SK-N-SH (cell line): ENCODE data around the gene CELA3B. TPM values are rescaled to one million over a fixed set of nuclear protein-coding genes. Genes with fewer than 3 reads are reported as not detected.
"Not testable (repeated sequence)": the region's sequence is repeated elsewhere in the genome, so short reads cannot be mapped to it uniquely, and the experiment has no call there.

Experiments
- CTCF ChIA-PET: fragments of 300-600, 350-600 bp; formaldehyde crosslinking; extraction: SDS; loops from one replicate; lab custom pipeline; 2021; lab: Yijun Ruan, JAX
- POLR2A ChIA-PET: fragments of 350-600 bp; sonication (Branson Sonifier 250); formaldehyde crosslinking; extraction: SDS; loops from one replicate; lab custom pipeline; 2020; ENCODE audit warnings: antibody characterized with exemption, inconsistent platforms; lab: Yijun Ruan, JAX
- DNase-seq: peaks from one replicate; pipeline ENCODE4 v3.0.0; 2012
- H2AFZ ChIP-seq: fragments of 200-600 bp; sonication (generic); 2 replicates; pipeline ENCODE4 v1.8.1; 2016; ENCODE audit warnings: antibody characterized with exemption, mild to moderate bottlenecking, low read depth
- H3F3A ChIP-seq: fragments of 200-600 bp; sonication (generic); replicated peaks from 2 replicates; pipeline ENCODE3; 2016; ENCODE audit warnings: antibody characterized with exemption, mild to moderate bottlenecking; ENCODE audit not compliant: insufficient read depth
- H3K27ac ChIP-seq, 2 experiments: fragments of 200-500 bp in 1 of 2; fragments of 200-600 bp in 1 of 2; sonication (Bioruptor generic) in 1 of 2; sonication (generic), shearing (Covaris generic) in 1 of 2; 2 replicates each; pipeline versions ENCODE4 v1.5.1 to v1.6.1; 2014 to 2016; ENCODE audit warnings: low read depth in 2 of 2, inconsistent platforms in 1 of 2, low read length in 1 of 2, mild to moderate bottlenecking in 1 of 2, mixed read lengths in 1 of 2
- H3K27me3 ChIP-seq: fragments of 200-600 bp; sonication (generic), shearing (Covaris generic); 2 replicates; pipeline ENCODE4 v1.6.1; 2016; ENCODE audit warnings: mixed run types; ENCODE audit not compliant: insufficient read depth
- H3K36me3 ChIP-seq, 2 experiments: fragments of 200-500 bp in 1 of 2; fragments of 200-600 bp in 1 of 2; sonication (Bioruptor generic) in 1 of 2; sonication (generic) in 1 of 2; replicated peaks in 1 of 2; 2 replicates each; pipeline versions ENCODE3 to v1.5.1; 2014 to 2016; ENCODE audit warnings: low read length in 1 of 2, mild to moderate bottlenecking in 1 of 2; ENCODE audit not compliant: insufficient read depth in 2 of 2, control insufficient read depth in 1 of 2
- H3K4me1 ChIP-seq, 2 experiments: fragments of 200-500 bp in 1 of 2; fragments of 200-600 bp in 1 of 2; sonication (Bioruptor generic) in 1 of 2; sonication (generic), shearing (Covaris generic) in 1 of 2; 2 replicates each; pipeline versions ENCODE4 v1.5.1 to v1.6.1; 2014 to 2016; ENCODE audit warnings: low read depth in 1 of 2, low read length in 1 of 2, mixed run types in 1 of 2; ENCODE audit not compliant: insufficient read depth in 2 of 2, control insufficient read depth in 1 of 2
- H3K4me2 ChIP-seq: fragments of 200-600 bp; sonication (generic), shearing (Covaris generic); 2 replicates; pipeline ENCODE4 v1.6.1; 2017; ENCODE audit warnings: mixed run types
- H3K4me3 ChIP-seq, 2 experiments: fragments of 200-500 bp in 1 of 2; fragments of 200-600 bp in 1 of 2; sonication (Bioruptor generic) in 1 of 2; sonication (generic), shearing (Covaris generic) in 1 of 2; 2 replicates each; pipeline versions ENCODE4 v1.5.1 to v1.8.1; 2014 to 2016; ENCODE audit warnings: low read depth in 2 of 2, inconsistent platforms in 1 of 2, low read length in 1 of 2, mild to moderate bottlenecking in 1 of 2, mixed read lengths in 1 of 2, moderate library complexity in 1 of 2
- H3K79me2 ChIP-seq: fragments of 200-600 bp; sonication (generic); 2 replicates; pipeline ENCODE4 v1.8.1; 2017; ENCODE audit warnings: mild to moderate bottlenecking; ENCODE audit not compliant: insufficient read depth
- H3K9ac ChIP-seq: fragments of 200-600 bp; sonication (generic); 2 replicates; pipeline ENCODE4 v1.6.1; 2017; ENCODE audit warnings: mixed run types
- H3K9me2 ChIP-seq: fragments of 200-600 bp; sonication (generic); 2 replicates; pipeline ENCODE4 v1.6.1; 2017; ENCODE audit warnings: mixed run types
- H3K9me3 ChIP-seq: fragments of 200-600 bp; sonication (generic); 2 replicates; pipeline ENCODE4 v1.6.1; 2017; ENCODE audit warnings: mixed run types, mild to moderate bottlenecking, moderate library complexity
- H4K20me1 ChIP-seq: fragments of 200-600 bp; sonication (generic); 2 replicates; pipeline ENCODE4 v1.6.1; 2017; ENCODE audit warnings: mild to moderate bottlenecking, mixed run types; ENCODE audit not compliant: insufficient read depth
- WGBS: methylation state at CpG from one replicate; pipeline ENCODE4 v1.1.6; 2017; ENCODE audit warnings: low lambda C conversion rate; 5-methylcytosine and 5-hydroxymethylcytosine counted together
- polyA plus RNA-seq, 3 experiments: library from polyadenylated mRNA; depleted of rRNA; stranded (reverse); fragments of >200 nt; gene quantifications; 2 replicates each; pipeline ENCODE4 v1.2.3, GENCODE V29; 2012

The CELA3B gene
- polyA plus RNA-seq, 1 of the 3 experiments (the other 2 are of a cell fraction), result not detected

DNA sequence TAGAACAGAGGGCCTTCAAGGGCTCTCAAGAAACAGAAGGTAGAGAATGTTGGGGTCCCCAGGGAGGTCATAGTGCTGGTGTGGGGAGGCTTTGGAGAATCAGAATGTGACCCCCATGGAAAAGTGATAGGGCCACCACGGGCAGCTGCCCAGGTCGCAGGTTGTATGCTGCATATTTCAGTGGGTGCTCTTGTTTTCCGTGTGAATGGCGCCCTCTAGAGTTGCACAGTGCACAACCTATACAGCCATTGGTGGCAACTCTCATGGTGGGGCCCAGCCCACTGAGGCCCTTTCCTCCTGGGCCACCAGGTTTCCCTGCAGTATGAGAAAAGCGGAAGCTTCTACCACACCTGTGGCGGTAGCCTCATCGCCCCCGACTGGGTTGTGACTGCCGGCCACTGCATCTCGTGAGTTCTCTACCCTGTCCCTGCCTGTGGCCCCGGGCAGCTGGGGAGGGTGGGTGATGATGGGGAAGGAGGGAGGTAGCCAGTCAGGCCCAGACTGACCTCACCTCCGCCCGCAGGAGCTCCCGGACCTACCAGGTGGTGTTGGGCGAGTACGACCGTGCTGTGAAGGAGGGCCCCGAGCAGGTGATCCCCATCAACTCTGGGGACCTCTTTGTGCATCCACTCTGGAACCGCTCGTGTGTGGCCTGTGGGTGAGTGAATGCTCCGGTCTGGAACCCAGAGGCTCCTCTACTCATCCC, 3.8 kb downstream of the CELA3B start:
- H4K20me1 ChIP-seq, H3K27me3 ChIP-seq, H3K4me3 ChIP-seq, H3K9me2 ChIP-seq, CTCF ChIA-PET, H3K4me1 ChIP-seq, H3K79me2 ChIP-seq, H3K27ac ChIP-seq, H3K36me3 ChIP-seq, H3K9me3 ChIP-seq, H3K9ac ChIP-seq, DNase-seq, H3F3A ChIP-seq, H2AFZ ChIP-seq, H3K4me2 ChIP-seq, POLR2A ChIA-PET: not testable (repeated sequence)
- 58% methylated on average over 4 of the region's 21 CpGs for WGBS

DNA sequence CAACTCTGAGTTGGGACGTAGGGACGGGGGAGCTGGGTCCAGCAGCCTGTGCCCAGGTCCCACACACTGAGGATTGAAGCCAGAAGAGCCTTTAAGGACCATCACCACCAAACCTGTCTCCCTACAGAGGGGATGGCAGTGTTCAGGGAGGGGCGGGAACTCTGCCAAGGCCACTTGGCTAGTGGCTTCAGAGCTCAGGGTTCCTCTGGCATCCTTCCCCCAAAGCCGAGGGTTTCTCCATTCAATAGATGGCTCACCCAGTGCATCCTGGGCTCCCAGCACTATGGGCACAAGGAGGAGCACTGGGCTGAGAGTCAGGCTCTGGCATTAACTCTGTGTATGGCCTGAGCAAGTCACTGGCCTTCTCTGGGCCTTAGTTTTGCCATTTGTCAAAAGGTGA, 4.4 kb downstream of the CELA3B start:
- H3K9me3 ChIP-seq, H3K9me2 ChIP-seq, H3K79me2 ChIP-seq, POLR2A ChIA-PET, CTCF ChIA-PET, H3K36me3 ChIP-seq, H2AFZ ChIP-seq, H3K4me1 ChIP-seq, H3K27ac ChIP-seq, DNase-seq, H3K27me3 ChIP-seq, H3F3A ChIP-seq, H4K20me1 ChIP-seq, H3K4me2 ChIP-seq, H3K4me3 ChIP-seq, H3K9ac ChIP-seq: not testable (repeated sequence)
- no CpG with 5 or more reads among the region's 4 CpGs for WGBS

- DNase-seq, H3K79me2 ChIP-seq, H3K36me3 ChIP-seq, H3K9ac ChIP-seq, H3K27me3 ChIP-seq, H2AFZ ChIP-seq, H3K4me1 ChIP-seq, H3K27ac ChIP-seq, H3K4me3 ChIP-seq, H3F3A ChIP-seq, POLR2A ChIA-PET, H3K4me2 ChIP-seq, H3K9me2 ChIP-seq, H4K20me1 ChIP-seq, H3K9me3 ChIP-seq: not testable (repeated sequence)
- CTCF ChIA-PET, result interaction anchor here (0.6 kb wide), 1 partner anchor 324 kb away, joined by 3 read pairs; no protein-coding TSS in a partner anchor
- 73% methylated on average over 6 of the region's 6 CpGs for WGBS
These were observed 5.3 kb downstream of the CELA3B start for GRCh38 chr1:21982122-21982521.

GRCh38 chr1:21983539-21983938, 6.7 kb downstream of the CELA3B start:
- H3K4me1 ChIP-seq, CTCF ChIA-PET, H2AFZ ChIP-seq, H3K27ac ChIP-seq, H3K9me3 ChIP-seq, DNase-seq, H3K4me2 ChIP-seq, POLR2A ChIA-PET, H4K20me1 ChIP-seq, H3K4me3 ChIP-seq, H3K36me3 ChIP-seq, H3K9me2 ChIP-seq, H3K79me2 ChIP-seq, H3K27me3 ChIP-seq, H3K9ac ChIP-seq, H3F3A ChIP-seq: not testable (repeated sequence)
- WGBS, result 59% methylated on average over 4 of the region's 15 CpGs

DNA sequence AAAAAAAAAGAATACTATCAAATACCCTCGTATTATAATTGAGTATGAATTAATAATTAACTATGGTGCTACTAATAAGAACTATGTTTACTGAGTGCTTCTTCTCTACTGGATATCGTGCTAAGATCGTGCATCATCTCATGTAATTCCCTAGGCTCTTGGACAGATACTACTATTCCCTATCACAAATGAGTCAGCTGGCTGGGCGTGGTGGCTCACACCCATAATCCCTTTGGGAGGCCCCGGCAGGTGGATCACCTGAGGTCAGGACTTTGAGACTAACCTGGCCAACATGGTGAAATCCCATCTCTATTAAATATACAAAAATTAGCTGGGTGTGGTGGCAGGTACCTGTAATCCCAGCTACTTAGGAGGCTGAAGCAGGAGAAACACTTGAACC, 9.1 kb downstream of the CELA3B start:
- DNase-seq, H3K4me2 ChIP-seq, H3K9ac ChIP-seq, H3K4me3 ChIP-seq, H3K9me3 ChIP-seq, H3K27me3 ChIP-seq, H3K36me3 ChIP-seq, H3K27ac ChIP-seq, H3K79me2 ChIP-seq, H3F3A ChIP-seq, H3K4me1 ChIP-seq, POLR2A ChIA-PET, H3K9me2 ChIP-seq, CTCF ChIA-PET, H2AFZ ChIP-seq, H4K20me1 ChIP-seq: not testable (repeated sequence)
- WGBS, result no CpG with 5 or more reads among the region's 5 CpGs

DNA sequence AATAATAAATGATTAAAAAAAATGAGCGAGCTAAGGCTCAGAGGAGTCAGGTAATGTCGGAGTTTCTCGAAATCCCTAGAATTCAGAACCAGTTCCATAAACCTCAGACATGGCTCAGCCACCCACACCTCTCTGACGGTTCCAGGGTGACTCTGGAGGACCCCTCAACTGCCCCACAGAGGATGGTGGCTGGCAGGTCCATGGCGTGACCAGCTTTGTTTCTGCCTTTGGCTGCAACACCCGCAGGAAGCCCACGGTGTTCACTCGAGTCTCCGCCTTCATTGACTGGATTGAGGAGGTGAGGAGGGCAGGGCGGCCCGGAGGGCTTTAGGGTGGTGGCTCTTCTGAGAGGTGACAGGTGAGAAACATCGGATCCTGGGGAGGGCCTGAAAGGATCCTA, 9.6 kb downstream of the CELA3B start:
- H3K9me3 ChIP-seq, H3K4me1 ChIP-seq, H3K79me2 ChIP-seq, H2AFZ ChIP-seq, H3F3A ChIP-seq, H4K20me1 ChIP-seq, H3K27ac ChIP-seq, POLR2A ChIA-PET, CTCF ChIA-PET, H3K9me2 ChIP-seq, H3K27me3 ChIP-seq, H3K4me2 ChIP-seq, H3K9ac ChIP-seq, H3K4me3 ChIP-seq, H3K36me3 ChIP-seq, DNase-seq: not testable (repeated sequence)
- 71% methylated on average over 10 of the region's 12 CpGs for WGBS
